IPS-11a (cell line): ENCODE data around the gene CCDC68.

Experiments used
- H3K4me3 ChIP-seq: one replicate; pipeline ENCODE4 v1.5.1; 2013; ENCODE audit warnings: low read depth, low read length, control low read depth

Gene CCDC68

DNA sequence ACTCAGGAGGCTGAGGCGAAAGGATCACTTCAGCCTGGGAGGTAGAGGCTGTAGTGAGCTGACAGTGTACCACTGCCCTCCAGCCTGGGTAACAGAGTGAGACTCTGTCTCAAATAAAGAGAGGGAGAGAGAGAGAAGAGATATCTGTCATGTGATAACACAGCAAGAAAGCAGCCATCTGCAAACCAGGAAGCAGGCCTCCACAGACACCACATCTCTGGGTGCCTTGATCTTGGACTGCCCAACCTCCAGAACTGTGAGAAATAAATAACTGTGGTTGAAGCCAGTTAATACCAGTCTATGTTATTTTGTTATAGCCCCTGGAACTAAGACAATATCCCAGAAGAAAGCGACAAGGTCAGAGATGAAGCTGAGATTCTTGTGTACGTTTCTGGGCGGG, 2.6 kb upstream of the CCDC68 start:
- no peak overlapping the region for H3K4me3 ChIP-seq

DNA sequence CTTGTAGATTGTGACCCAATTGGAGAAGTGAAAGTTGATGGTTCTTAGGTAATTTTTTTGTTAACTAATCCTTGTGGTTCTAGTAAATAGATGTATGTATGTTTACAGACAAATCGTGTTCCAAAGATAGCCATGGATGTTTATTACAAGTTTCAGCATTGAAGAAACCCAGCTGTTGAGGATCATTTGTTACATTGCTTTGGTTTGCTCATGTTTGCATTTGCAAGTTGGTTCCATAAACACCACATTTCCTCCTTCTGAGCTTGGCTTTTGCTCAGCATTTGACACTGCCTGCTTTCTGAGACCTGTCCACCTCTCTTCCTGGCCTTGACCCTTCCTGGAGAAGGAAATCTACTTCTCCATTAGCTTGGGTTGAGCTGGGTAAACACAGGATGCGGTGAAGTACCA, 1.8 kb upstream of the CCDC68 start:
- H3K4me3 ChIP-seq: no peak overlapping the region

DNA sequence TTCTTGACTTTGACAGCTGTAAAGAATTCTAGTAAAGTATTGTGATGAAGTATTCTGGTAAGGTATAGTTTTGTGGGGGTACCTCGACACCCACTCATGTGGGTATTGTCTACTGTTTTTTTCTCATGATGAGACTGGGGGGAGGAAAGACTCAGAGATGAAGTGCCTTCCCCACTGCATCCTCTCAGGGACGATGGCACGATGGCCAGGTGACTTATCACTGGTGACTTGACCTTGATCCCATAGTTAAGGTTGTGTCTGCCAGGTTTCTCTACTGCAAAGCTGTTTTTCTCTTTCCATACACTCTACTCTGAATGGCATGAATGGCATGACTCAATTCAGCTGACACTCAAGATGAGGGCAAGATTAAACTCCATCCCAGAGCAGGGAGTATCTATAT, 936 bp upstream of the CCDC68 start:
- H3K4me3 ChIP-seq: no peak overlapping the region

DNA sequence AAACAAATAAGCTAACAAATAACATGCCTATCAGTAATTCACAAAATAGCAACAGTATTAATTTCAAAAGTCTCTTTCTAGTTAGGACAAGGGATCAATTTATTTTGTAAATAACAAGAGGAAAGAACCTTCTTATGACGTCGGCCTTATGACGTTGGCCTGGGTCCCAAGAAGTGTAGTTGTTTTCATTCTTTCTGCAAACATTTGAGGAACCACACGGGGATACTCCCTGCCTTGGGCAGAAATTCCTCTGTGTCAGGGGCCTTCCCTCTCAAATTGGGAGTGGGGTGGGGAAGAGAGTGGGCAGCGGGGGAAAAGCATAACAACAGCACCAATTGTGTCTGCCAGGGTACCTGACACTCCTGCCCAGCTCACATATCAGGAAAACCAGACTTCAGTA, 1.3 kb downstream of the CCDC68 start:
- no peak overlapping the region for H3K4me3 ChIP-seq

DNA sequence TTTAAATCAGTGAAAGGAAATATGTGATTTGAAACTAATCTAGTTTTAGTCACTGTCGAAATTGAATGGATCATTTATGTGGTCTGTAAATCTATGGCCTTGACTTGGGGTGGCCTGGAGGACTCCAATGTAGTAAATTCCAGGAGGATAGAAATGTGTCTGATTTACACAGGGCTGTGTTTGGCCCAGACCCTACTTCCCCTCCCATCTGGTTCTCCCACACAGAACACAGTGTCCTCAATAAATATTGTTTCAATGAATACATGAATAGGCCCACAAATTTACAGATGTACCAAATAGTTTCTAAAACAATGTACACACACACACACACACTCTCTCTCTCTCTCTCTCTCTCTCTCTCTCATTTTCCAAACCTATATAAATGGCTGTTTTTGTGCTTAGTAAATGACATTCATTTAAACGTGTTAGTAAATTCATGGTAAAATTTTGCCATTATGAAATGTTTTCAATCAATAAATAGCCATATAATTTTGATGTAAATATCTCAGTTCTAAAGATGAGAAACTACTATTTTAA, 1.9 kb downstream of the CCDC68 start:
- no peak overlapping the region for H3K4me3 ChIP-seq

DNA sequence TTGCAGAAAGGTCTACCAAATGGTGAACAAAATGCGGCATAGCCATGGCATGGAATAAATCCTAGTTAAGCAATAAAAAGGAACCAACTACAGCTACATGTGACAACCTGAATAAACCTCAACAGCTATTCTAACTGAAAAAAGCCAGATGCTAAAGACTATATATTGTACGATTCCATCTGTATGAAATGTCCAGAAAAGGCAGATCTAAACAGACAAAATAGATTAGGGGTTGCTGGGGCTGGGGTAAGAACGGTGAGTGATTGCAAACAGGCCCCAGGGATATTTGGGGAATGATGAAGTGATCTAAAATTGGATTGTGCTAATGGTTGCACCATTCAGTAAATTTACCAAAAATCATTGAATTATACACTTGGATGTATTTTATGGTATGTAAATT, 2.8 kb downstream of the CCDC68 start:
- H3K4me3 ChIP-seq: no peak overlapping the region

DNA sequence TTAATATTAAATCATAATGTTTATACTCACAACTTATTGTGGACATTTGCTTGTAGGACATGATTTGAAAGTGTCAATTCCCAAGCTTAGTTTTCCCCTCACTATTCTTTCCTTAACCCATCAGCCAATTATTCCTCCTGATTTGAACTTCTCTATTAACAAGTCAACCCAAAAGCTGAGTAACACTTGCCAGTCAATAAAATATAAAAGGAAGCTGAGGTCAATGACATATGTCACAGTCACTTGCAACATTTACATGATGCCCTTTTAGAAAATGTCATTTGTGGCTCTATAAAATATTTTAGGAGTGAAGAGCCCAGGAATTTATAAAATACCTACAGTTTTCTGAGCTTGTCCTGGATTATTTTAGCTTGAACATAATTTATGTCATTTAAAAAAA, 7.2 kb downstream of the CCDC68 start:
- no peak overlapping the region for H3K4me3 ChIP-seq

DNA sequence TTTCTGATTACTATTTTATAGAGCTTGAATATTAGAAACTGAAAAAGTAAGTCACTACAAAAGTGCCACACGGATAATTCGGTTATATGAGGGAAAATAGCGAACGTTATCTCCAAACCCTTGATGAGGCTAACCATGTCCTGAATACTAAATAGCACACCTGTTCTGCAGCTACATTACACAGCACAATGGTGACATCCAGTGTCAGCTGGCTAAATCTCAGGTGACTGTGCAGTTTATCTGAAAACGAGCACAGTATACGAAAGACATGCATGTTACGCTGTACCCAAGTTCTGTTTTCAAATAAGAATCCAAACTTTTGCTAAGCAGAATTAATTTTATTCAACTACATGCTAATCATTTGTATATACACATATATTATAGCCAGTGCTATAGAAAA, 9.0 kb downstream of the CCDC68 start:
- H3K4me3 ChIP-seq: no peak overlapping the region

DNA sequence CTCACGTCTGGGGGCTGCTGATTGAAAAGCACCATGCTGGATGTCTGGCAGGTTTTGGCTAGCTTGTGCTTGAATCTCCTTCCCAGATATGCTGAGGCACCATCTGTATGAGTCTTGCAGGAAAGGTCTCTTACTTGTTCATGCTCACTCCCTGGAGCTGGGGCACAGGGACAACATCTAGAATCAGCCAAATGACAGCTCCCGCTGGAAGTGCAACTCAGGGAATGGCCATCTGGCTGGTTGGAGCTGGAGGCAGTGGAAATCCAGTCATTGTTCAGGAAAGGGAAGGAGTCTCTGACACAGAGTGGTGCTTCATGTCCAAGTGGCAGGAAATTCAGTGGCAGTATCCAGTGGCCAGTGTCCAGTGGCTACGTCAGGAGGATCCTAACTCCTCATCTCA, 9.7 kb downstream of the CCDC68 start:
- H3K4me3 ChIP-seq: no peak overlapping the region

DNA sequence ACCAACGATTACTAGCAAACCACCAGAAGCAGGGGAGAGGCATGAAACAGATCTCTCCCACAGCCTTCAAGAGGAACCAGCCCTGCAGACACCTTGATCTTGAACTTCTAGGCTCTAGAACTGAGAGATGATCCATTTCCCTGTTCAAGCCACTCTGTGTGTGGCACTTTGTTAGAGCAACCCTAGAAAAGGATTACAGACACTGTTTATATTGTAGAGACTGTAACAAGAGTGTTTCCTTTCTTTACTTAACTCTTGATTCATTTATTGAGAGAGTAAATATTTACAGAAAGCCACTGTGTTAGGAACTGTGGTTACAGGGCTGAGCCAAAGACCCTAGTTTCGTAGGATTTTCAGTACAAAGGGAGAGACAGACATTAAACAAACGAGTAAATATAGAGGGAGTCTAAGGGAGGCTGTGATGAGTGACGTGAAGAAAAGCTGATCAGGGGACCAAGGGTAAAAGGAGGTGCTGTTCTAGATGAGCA, 10.9 kb downstream of the CCDC68 start:
- H3K4me3 ChIP-seq: no peak overlapping the region

DNA sequence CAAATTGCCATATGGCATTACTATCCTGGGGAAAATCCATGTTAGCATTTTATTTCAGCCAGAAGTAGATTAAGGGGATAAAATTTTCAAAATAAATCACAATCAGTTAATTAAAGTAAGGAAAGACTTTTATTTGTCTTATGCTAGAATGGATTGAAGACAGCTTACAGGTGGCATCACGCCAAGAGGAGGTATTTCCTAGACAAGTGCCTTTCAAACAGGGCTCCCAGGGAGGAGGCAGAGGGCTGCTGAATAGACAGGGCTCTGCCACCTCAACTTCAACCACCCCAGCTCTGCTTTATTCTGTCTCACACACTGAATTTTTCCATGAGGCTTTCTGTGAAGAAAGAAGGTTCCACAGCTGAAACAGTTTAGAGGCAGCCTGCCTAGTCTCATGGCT, 12.2 kb downstream of the CCDC68 start:
- H3K4me3 ChIP-seq: no peak overlapping the region

DNA sequence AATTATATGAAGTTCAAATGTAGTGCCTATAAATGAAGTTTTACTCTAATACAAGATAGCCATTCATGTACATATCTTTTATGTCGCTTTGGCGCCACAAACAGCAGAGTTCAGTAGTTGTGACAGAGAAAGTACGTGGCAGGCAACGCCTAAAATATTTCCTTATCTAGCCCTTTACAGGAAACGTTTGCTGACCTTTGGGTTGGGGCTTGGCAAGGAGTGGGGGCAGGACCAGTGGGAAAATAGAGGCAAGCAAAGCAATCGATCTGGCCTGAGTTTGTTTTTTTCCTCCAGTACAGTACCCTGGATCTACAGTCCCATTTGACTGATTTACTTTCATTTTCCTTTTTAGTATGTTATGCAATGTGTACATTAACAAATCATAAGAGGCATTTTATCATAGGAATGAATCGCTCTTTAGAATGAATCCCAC, 13.1 kb downstream of the CCDC68 start:
- no peak overlapping the region for H3K4me3 ChIP-seq

DNA sequence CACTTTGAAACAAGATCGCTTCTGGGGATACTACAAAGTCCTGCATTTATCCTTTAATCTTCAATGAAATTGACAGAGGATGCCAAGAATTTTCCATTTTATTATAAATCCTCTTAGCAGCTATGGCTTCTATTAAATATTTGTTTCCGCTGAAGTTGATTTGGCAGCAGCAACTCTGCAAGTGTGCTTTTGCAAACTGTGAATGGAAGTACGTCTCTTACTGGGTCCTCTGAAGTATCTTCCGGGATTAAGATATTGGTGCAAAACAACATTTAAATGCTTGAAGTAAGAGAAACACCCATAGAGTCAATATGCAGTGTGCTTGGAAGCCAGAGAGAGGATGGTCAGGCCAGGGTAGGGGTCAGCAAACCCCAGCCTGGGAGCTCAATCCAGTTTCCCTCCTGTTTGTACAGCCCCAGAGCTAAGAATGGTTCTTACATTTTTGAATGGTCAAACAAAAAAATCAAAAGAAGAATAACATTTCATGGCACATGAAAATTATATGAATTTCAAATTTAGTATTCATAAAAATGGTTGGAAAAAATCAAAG, 13.6 kb downstream of the CCDC68 start:
- H3K4me3 ChIP-seq: no peak overlapping the region

DNA sequence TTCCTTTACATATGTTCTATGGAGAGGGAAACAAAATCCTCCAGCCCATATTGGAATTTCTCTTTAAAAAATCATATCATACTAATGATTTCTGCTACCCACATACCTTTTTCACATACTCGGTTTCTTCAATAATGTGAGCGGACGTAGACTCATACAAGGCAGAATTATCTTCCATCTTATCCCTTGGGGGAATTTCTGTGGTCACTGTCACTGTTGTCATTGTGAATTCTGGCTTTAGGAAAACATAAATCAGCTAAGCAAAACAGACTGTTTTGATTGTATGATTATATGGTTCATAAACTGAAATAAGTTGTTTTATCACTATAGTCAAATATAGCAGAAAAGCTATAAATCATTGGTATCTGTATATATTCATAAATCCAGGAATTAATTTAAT, 16.7 kb downstream of the CCDC68 start:
- no peak overlapping the region for H3K4me3 ChIP-seq

DNA sequence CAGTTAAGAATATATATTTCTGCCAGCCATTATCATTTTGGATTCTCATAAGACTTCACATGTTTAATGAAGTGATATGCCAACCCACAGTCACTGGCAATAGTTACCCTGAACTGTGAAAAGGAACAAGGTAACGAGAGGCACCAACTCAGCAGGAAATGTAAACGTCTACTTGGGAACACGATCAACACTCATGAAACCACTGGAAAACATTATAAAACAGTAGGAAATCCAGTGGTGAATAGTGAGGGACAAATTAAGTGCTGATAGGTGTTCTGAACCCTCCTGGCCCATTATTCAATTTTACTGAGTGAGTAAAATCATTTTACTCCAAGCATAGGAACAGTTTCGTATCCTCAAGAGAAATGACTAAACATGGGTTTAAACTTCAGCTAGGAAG, 17.1 kb downstream of the CCDC68 start:
- H3K4me3 ChIP-seq: no peak overlapping the region

DNA sequence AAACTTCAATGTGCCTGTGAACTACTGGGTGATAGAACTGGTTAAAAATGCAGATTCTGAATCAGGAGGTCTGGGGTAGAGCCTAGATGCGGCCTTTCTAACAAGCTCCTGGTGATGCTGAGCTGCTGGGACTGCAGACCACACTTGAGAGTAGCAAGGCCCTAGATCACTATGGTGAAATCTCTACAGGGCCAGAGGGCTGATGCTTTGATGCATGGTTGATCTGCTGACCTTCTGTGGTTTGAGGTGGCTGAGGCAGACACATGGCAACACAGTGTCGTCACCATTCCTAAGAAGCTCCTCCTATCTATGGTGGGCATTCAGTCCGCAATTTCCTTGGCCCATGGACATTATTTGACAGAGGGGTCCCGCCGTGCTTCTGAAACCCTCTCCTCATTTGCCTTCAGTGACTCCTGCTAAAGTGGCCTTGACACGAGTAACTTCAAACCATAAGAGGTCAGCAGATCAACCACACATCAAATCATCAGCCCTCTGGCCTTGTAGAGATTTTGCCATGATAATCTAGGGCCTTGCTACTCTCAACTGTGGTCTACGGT, 19.8 kb downstream of the CCDC68 start:
- no peak overlapping the region for H3K4me3 ChIP-seq

DNA sequence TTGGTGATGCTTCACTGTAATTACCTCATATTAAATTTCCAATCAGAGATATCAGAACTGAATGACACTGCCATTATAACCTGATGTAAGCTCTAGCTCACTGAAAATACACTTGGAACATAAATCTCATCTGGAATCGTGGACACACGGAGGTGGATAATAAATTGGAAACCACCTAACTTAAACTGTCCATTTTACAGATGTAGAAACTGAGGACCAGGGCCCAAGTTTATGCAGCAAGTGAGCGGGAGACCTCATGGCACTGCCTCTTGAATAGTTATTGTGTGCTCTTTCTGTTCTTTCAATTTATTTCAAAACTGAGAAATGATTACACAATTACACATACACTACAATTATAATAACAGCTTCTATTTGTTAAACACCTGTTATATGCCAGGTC, 20.8 kb downstream of the CCDC68 start:
- no peak overlapping the region for H3K4me3 ChIP-seq

DNA sequence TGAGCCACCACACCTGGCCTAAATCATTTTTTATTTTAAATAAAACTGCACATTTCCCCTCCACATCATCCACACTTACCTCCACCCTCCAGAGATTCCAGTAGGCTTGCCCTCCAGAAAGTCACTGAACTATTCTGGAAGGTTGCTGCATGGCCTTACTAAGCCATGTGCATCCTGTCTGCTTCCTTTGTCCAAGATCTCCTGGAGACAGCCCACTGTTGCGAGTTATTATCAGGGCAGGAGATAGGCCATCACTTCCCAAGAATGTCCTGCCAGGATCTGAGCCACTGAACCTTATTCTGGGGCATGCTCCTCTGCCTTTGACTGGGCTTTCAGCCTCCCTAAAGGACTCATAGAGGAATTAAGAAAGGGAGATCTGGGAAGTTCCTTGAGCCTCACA, 26.8 kb downstream of the CCDC68 start:
- H3K4me3 ChIP-seq: no peak overlapping the region

DNA sequence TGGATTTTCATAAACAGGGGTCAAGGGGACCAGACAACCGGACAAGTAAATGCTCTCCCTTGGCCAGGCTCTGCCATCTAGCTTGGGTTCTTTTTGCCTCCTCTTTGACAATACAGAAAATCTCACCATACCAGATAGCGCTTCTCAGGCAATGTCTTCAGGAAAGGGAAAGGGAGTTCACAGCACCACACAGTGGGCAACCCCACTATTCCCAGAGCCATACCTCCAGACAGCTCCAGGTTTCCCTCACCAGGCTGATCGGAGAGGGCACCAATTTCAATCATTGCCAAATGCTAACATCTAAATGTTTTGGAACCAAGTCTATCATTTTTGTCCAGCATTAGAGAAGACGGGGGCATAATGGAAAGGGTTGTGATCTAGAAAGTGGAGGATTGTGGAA, 28.1 kb downstream of the CCDC68 start:
- no peak overlapping the region for H3K4me3 ChIP-seq

DNA sequence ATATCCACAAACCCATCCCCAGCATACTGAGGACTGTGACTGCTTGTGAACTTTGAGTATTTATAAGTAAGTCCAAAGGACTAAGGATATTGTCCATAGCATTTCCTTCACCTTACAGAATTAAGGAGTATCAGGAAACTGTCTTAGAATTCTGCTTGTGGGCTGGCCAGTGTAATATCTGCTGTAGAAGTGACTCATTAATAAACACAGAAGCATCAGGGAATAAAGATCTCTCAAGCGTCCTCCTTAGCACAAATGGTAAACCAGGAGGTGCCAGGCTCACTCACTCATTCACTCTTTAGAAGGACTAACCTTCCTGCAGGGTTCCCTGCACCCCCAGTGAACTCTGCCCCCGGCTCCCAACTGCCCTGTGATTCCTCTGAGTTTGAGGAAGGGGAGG, 31.0 kb downstream of the CCDC68 start:
- no peak overlapping the region for H3K4me3 ChIP-seq

DNA sequence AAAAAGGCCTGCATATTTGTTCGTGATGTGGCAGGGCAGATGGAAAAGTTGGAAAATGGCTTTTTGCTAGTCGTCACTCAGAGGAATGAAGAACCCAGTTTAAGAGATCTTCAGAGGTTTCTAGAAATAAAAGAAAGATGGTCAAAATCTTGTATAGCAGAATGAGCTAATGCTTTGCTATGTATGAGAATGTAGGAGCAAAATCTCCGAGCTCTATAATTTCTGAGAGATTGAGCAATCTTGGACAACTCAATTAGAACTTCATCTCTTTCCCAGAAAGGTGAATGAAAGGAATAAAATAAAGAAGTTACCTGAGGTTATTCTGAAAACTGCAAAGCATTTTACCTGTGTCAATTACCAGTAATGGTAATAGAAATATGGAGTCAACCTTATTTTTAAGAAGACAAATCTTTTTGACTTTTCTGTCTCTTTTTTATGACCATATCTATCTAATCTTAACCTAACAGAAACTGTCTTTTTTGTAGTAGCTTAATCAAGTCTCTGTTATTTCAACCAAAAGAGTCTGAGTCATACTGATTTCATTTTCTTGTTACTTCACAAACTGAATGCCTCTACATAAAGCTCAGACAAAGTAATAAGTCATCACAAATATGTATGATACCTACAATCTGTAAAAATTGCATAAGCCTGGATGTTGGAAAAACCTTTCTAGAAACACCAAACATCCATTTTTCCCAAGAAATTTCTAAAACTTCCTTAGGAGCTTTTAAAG, 32.5 kb downstream of the CCDC68 start:
- H3K4me3 ChIP-seq: no peak overlapping the region

DNA sequence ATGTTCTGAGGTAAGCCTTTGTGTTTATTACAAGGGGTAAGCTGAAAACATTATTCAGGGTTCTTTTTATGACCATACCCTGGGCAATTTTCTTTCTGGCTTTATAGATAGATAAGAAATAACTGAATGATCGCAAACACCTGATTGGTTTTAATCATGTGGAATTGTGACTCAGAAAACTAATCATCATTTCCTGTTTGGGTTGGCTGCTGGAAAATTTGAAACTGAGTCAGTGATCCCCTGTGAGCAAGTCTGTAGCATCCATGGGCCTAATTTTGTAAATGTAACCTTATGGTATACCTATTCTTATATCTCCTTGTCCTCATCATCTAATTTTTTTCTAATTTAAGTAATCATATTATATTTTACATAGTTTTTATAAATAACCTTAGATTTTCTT, 34.3 kb downstream of the CCDC68 start:
- H3K4me3 ChIP-seq: no peak overlapping the region
